GM18519 (cell line): ENCODE measurements around the gene HMCN2.

Source experiments
- ATAC-seq: cut with Tn5 transposase; IDR thresholded peaks from one replicate; pipeline ENCODE4 v1.9.1; 2021; ENCODE audit warnings: mild to moderate bottlenecking, moderate library complexity; ENCODE audit not compliant: unreplicated experiment, low FRiP score

HMCN2 gene

GRCh38 chr9:130477564-130477963 lies 212.0 kb downstream of the HMCN2 start:
- ATAC-seq = no peak

- ATAC-seq = no peak
These were observed 212.6 kb downstream of the HMCN2 start for GRCh38 chr9:130478152-130478551.

GRCh38 chr9:130478736-130479575 lies 213.4 kb downstream of the HMCN2 start:
- no peak for ATAC-seq

- no peak for ATAC-seq
These were observed 214.0 kb downstream of the HMCN2 start for GRCh38 chr9:130479587-130479986.

- no peak for ATAC-seq
These were observed 215.1 kb downstream of the HMCN2 start for GRCh38 chr9:130480673-130481072.

GRCh38 chr9:130482463-130482862 lies 216.9 kb downstream of the HMCN2 start:
- ATAC-seq = no peak

GRCh38 chr9:130483371-130483971 lies 217.9 kb downstream of the HMCN2 start:
- no peak for ATAC-seq
